GDM1 (cell line): ENCODE measurements around the gene SH3PXD2B.
"Not testable (repeated sequence)": the region's sequence is repeated elsewhere in the genome, so short reads cannot be mapped to it uniquely, and the experiment has no call there.

Experiments
- DNase-seq: peaks from one replicate; lab custom pipeline; 2025; lab: John Stamatoyannopoulos, UW

The SH3PXD2B gene

DNA sequence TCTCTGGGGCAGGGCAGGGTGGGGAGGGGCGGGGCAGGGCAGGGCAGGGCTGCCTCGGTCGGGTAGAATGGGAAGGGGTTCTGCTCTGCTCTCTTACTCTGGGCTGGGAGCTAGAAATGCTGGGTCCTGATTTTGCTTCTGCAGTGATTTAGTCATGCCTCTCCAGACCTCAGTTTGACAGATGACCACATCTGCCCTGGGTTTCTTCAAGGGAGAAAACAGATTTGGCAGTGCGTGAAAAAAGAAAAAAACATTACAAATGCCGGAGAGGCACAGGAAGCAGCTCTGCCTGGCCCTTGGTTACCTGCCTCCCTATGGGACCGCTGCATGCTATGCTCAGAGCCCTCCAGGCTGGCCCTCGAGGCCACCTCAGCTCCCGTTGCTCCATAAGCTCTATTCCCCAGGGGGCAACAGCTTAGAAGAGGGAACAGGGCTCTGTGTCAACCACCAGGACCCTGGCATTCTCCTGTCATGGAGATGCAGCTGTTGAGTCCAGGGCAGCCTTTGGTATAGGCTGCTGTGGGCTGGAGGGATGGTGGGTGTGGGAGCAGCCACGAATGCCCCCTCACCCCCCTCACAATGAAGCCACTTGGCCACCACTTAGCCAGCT, 117.5 kb downstream of the SH3PXD2B start:
- DNase-seq, result no peak

DNA sequence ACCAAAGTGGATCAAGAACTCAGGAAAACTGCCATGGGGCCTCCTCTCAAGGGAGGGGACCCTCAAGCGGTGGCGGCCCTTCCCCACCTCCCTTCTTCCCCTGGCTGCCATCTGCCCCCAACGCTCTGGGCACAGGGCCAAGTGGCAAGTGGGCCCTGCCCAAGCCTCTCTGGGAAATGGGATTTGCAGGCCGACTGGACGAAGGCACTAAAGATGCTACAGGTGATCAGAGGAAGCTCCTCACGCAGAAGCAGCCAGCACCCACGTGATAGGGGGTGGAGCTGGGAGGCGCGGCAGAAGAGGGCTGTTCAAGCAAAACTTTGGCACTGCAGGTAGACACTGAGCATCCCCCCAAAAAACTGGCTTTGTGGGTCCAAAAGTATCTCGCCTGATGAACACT, 118.1 kb downstream of the SH3PXD2B start:
- DNase-seq, result no peak

- no peak for DNase-seq
These were observed 118.6 kb downstream of the SH3PXD2B start for GRCh38 chr5:172335721-172336120.

- DNase-seq, result no peak
These were observed 119.7 kb downstream of the SH3PXD2B start for GRCh38 chr5:172334641-172335040.

DNA sequence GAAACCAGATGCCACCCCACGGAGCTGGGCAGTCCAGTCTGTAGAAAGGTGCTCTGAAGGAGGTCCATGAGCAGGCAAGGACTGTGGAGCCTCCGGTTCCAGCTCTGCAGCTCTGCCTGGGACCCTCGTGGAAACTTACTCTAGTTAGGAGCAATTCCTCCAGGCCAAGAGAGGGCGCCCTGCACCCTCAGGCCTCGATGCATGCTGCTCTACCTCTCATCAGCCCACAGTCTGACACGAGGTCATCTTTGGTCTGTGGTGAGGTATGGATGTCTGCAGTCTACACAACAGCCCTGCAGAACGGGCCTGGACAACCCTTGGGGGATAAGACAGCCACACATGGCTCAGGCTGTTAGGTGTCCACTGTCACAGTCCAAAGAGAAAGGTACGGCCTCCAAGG, 120.1 kb downstream of the SH3PXD2B start:
- DNase-seq, result no peak

DNA sequence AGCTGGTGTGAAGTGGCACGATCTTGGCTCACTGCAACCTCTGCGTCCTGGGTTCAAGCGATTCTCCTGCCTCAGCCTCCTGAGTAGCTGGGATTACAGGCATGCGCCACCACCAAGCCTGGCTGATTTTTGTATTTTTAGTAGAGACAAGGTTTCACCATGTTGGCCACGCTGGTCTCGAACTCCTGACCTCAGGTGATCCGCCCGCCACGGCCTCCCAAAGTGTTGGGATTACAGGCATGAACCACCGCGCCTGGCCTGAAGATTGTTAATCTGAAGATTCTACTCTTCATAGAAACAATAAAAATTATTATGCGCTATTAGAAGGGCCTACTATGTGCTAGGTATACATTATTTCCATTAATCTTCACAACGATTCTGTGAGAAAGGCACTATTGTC, 127.4 kb downstream of the SH3PXD2B start:
- DNase-seq, result not testable (repeated sequence)

GRCh38 chr5:172325452-172325851, 128.9 kb downstream of the SH3PXD2B start:
- no peak for DNase-seq

DNA sequence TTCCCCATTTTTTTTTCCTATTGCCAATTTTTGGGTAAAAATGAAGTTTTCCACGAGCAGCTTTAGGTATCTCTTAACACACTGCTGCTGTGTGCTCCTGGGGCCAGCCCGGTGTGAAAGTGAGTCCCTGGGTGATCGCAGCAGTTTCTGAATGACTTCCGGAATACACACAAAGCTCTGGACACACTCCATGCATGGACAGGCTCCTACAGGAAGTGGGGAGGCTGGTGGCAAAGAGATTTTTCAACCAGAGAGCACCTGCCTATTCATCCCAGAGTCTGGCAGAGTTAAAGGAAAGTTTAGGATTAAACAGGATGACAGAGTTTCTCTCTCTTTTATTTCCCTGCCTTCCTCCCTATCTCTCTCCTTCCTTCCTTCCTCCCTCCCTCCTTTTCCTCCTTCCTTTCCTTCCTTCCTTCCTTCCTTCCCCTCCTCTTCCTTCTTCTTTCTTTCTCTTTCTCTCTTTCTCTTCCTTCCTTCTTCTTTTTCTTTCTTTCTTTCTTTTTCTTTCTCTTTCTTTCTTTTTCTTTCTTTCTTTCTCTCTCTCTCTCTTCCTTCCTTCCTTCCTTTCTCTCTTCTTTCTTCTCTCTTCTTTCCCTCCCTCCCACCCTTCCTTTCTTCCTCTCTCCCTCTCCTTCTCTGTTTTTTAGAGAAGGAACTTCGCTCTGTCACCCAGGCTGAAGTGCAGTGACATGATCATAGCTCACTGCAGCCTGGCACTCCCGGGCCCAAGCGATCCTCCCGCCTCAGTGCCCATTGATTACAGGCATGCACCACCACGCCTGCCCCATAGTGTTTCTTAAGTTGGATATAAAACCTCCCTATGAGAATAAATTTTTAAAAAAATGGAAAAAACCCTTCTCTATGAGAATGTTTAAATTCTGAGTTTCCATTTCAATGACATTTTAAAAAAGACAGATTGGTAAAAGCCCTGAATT, 132.0 kb downstream of the SH3PXD2B start:
- no peak for DNase-seq

DNA sequence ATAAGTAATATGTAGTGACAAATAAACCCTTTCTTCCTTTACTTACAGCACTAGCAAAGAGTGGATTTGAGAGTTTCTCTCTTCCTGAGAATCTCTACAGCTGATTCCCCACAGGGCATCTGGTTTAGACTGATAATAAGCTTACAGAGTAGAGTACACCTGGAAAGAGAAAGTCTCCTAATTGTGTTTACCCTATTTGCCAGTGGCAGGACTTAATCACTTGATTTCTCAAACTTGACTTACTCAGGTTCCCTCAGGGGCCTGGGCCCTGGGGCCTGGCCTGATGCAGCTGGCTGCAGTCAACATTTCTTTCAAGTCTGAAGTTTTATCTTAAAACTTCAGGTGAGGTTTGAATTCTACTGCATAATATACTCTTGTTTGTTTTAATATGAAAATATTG, 132.7 kb downstream of the SH3PXD2B start:
- no peak for DNase-seq

GRCh38 chr5:172319708-172320441, 134.4 kb downstream of the SH3PXD2B start:
- DNase-seq, result no peak

- no peak for DNase-seq
These were observed 138.5 kb downstream of the SH3PXD2B start for GRCh38 chr5:172315587-172316493.

DNA sequence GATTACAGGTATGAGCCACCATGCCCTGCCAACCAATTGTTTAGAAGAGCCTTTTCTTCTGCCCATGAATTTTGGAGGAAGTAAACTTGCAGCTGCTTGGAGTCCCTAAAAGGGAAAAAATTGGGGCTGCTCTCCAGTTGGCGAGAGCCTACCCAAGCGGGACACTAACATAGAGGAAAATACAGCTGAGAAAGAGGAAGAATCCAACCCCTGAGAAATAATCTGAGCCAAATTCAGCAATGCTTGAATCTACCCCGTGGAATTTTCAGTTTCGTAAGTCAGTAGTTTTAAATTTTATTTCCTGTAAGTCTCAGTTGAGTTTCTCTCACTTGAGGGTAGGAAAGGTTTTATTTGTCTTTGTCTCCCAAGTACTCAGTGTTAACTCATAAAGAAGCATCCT, 140.4 kb downstream of the SH3PXD2B start:
- DNase-seq, result no peak

DNA sequence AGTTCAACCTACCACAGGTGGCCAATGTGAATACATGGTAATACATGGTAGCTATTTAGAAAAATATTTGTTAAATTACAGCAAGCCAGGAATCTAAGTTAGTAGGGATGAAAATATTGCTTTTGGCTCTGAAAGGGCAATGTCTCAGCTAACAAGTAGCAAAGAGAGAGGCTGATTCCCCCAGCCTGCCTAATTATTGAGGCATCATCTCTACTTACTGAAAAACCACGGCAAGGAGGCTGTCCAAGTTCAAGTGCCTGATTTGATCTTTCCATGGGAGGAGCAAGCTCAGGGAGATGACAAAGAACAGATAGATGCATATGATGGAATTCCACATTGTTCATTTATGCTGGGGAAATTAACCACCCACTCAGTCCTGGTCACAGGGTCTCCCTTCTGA, 142.0 kb downstream of the SH3PXD2B start:
- no peak for DNase-seq

- no peak for DNase-seq
These were observed 142.7 kb downstream of the SH3PXD2B start for GRCh38 chr5:172311605-172312004.

- no peak for DNase-seq
These were observed 143.3 kb downstream of the SH3PXD2B start for GRCh38 chr5:172311026-172311425.

DNA sequence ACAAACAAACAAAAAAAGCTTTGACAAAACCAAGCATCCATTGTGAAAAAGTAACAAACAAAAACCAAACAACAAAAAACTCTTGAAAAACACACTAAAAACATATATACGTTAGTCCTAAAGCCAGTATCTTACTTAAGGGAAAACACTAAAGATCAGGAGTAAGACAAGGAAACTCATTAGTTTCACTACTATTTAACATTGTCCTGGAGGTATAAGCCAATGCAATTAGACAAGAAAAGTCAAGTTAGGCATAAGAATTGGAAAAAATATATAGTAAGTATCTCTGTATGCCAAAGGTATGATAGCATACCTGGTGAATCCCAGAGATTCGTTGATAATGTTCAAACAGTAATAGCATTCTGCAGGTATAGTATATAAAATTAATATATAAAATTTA, 148.9 kb downstream of the SH3PXD2B start:
- DNase-seq, result no peak

- no peak for DNase-seq
These were observed 150.6 kb downstream of the SH3PXD2B start for GRCh38 chr5:172303572-172304335.

- DNase-seq, result no peak
These were observed 151.2 kb downstream of the SH3PXD2B start for GRCh38 chr5:172303162-172303561.

- no peak for DNase-seq
These were observed 152.1 kb downstream of the SH3PXD2B start for GRCh38 chr5:172302047-172302710.

DNA sequence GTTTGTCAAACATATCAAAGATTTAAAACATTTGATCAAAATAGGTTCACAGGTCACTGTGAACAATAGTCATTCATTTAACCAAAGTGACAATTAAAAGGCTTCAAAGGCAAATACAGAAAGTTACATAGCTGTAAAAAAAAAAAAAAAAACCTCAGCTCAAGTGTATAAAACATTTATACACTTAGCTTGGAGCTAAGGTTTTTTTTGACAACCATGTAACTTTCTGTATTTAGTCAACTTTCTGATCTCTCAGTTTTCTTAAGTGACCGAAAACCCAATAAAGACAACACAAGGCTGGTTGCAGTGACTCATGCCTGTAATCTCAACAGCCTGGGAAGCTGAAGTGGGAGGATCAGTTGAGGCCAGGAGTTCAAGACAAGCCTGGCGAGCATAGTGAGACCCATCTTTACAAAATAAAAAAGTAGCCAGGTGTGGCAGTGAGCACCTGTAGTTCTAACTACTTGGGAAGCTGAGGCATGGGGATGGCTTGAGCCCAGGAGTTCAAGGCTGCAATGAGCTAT, 154.3 kb downstream of the SH3PXD2B start:
- DNase-seq, result no peak
